Naive B cell (primary cell): Measurements from ENCODE around the gene ZFPL1. TPM values are rescaled to one million over a fixed set of nuclear protein-coding genes. Genes with fewer than 3 reads are reported as not detected.

Experiments used
- ATAC-seq, 2 donors: fragments of 150-1000 bp; cut with Tn5 transposase; 2 replicates each; pipeline ENCODE4 v1.10.0; 2021; ENCODE audit warnings: low read depth in 2 of 2, mild to moderate bottlenecking in 2 of 2, moderate library complexity in 2 of 2
- DNase-seq: peaks from one replicate; pipeline ENCODE4 v3.0.0; 2022
- H3K27ac Mint-ChIP-seq, 6 donors: one replicate each; pipeline ENCODE4 v1.8.0; 2020 to 2022; ENCODE audit warnings: mild to moderate bottlenecking in 6 of 6, mixed read lengths in 6 of 6, moderate library complexity in 5 of 6, inconsistent platforms in 2 of 6
- H3K27me3 Mint-ChIP-seq, 3 donors: one replicate each; pipeline ENCODE4 v1.8.0; 2021 to 2022; ENCODE audit warnings: mixed read lengths in 3 of 3, mild to moderate bottlenecking in 1 of 3
- H3K36me3 Mint-ChIP-seq, 2 donors: one replicate each; pipeline ENCODE4 v1.8.0; 2020 to 2022; ENCODE audit warnings: mixed read lengths in 2 of 2, inconsistent platforms in 1 of 2, mild to moderate bottlenecking in 1 of 2
- H3K4me1 Mint-ChIP-seq, 3 donors: one replicate each; pipeline ENCODE4 v1.8.0; 2020 to 2022; ENCODE audit warnings: mixed read lengths in 3 of 3, inconsistent platforms in 1 of 3, mild to moderate bottlenecking in 1 of 3, moderate library complexity in 1 of 3
- H3K4me3 Mint-ChIP-seq, 8 donors: one replicate each; pipeline ENCODE4 v1.8.0; 2020 to 2022; ENCODE audit warnings: mild to moderate bottlenecking in 8 of 8, mixed read lengths in 8 of 8, moderate library complexity in 8 of 8, inconsistent platforms in 2 of 8
- H3K9me3 Mint-ChIP-seq, 7 donors: one replicate each; pipeline ENCODE4 v1.8.0; 2020 to 2022; ENCODE audit warnings: mixed read lengths in 7 of 7, mild to moderate bottlenecking in 5 of 7, inconsistent platforms in 2 of 7, moderate library complexity in 1 of 7
- polyA plus RNA-seq, 6 donors: library from polyadenylated mRNA; unstranded; fragments of 300-500 nt; fragmentation: Illumina TruSeq; gene quantifications; one replicate each; pipeline ENCODE4 v1.2.3, GENCODE V29; 2021; ENCODE audit warnings: low read depth in 6 of 6

ZFPL1 gene
- polyA plus RNA-seq, 6 donors from 2014 or later = 30.0 to 37.4 (median 35.0) TPM

- no peak overlapping the region for H3K27ac Mint-ChIP-seq
These were observed 3.8 kb downstream of the ZFPL1 start for GRCh38 chr11:65087827-65088226.

GRCh38 chr11:65089621-65090020 lies 5.6 kb downstream of the ZFPL1 start:
- DNase-seq (no peak), ATAC-seq (no peak)
- no peaks in the 10 kb centered on the region for H3K27me3 Mint-ChIP-seq
- peaks cover 16 to 19% (median 18%) of the 10 kb centered on the region in 3 donors for H3K4me1 Mint-ChIP-seq
- no peaks in the 10 kb centered on the region for H3K9me3 Mint-ChIP-seq
- H3K36me3 Mint-ChIP-seq = peaks cover 10 to 19% of the 10 kb centered on the region in 2 donors
- H3K27ac Mint-ChIP-seq = no peak overlapping the region
- H3K4me3 Mint-ChIP-seq = peak overlapping the region in 1 of 8 donors; percentile 64

More at GRCh38 chr11:65087827-65088226, 3.8 kb downstream of the ZFPL1 start:
- peaks cover 10 to 19% of the 10 kb centered on the region in 2 donors for H3K36me3 Mint-ChIP-seq
- no peak for ATAC-seq
- no peak for DNase-seq
- H3K27me3 Mint-ChIP-seq = no peaks in the 10 kb centered on the region
- no peak overlapping the region for H3K4me3 Mint-ChIP-seq
- H3K9me3 Mint-ChIP-seq = no peaks in the 10 kb centered on the region
- H3K4me1 Mint-ChIP-seq = peaks cover 31 to 36% (median 33%) of the 10 kb centered on the region in 3 donors

- ATAC-seq = no peak
- no peak overlapping the region for H3K4me3 Mint-ChIP-seq
- DNase-seq = no peak
- H3K4me1 Mint-ChIP-seq = peaks cover 10 to 12% (median 11%) of the 10 kb centered on the region in 3 donors
- H3K9me3 Mint-ChIP-seq = no peaks in the 10 kb centered on the region
- peak overlapping the region in 1 of 6 donors; percentile 85 for H3K27ac Mint-ChIP-seq
- H3K36me3 Mint-ChIP-seq = peaks cover 10 to 15% of the 10 kb centered on the region in 2 donors
- H3K27me3 Mint-ChIP-seq = no peaks in the 10 kb centered on the region
These were observed 6.6 kb downstream of the ZFPL1 start for GRCh38 chr11:65090628-65091027.

GRCh38 chr11:65095427-65095826 lies 11.4 kb downstream of the ZFPL1 start:
- Mint-ChIP-seq H3K9me3 (no peaks in the 10 kb centered on the region), H3K4me3 (peak overlapping the region in 7 of 8 donors; percentile 81 to 96 (median 92))

GRCh38 chr11:65095974-65096806 lies 12.2 kb downstream of the ZFPL1 start, which contains the start of gene VPS51:
Gene VPS51, plus strand, starts transcription at chr11:65096214. Its CDS starts 37 bp downstream, at chr11:65096251.
- Mint-ChIP-seq H3K27me3 (no peaks in the 10 kb centered on the region), H3K27ac (peak within 1 kb of the TSS; percentile 88 to 98 (median 94)), H3K36me3 (no peaks in the 10 kb centered on the region), H3K4me3 (peak within 1 kb of the TSS; percentile 81 to 96 (median 94)), H3K4me1 (peaks cover 11 to 25% (median 17%) of the 10 kb centered on the region in 3 donors), H3K9me3 (no peaks in the 10 kb centered on the region)
- peak; percentile 87 to 94 for ATAC-seq
- DNase-seq = peak; percentile 80

More at GRCh38 chr11:65095427-65095826, 11.4 kb downstream of the ZFPL1 start:
- H3K4me1 Mint-ChIP-seq = peaks cover 11 to 25% (median 17%) of the 10 kb centered on the region in 3 donors
- ATAC-seq (no peak), DNase-seq (no peak)
- no peaks in the 10 kb centered on the region for H3K36me3 Mint-ChIP-seq
- peak overlapping the region in 4 of 6 donors; percentile 63 to 98 (median 91) for H3K27ac Mint-ChIP-seq
- H3K27me3 Mint-ChIP-seq = no peaks in the 10 kb centered on the region

- H3K36me3 Mint-ChIP-seq = no peaks in the 10 kb centered on the region
- ATAC-seq (no peak), DNase-seq (no peak)
- H3K27me3 Mint-ChIP-seq = no peaks in the 10 kb centered on the region
- peak overlapping the region; percentile 81 to 96 (median 94) for H3K4me3 Mint-ChIP-seq
- H3K9me3 Mint-ChIP-seq = no peaks in the 10 kb centered on the region
- peaks cover 11 to 25% (median 17%) of the 10 kb centered on the region in 3 donors for H3K4me1 Mint-ChIP-seq
- peak overlapping the region in 4 of 6 donors; percentile 60 to 97 (median 79) for H3K27ac Mint-ChIP-seq
These were observed 12.9 kb downstream of the ZFPL1 start for GRCh38 chr11:65096926-65097325.

- Mint-ChIP-seq H3K27me3 (no peaks in the 10 kb centered on the region), H3K36me3 (no peaks in the 10 kb centered on the region), H3K4me3 (no peak overlapping the region), H3K27ac (peak overlapping the region in 1 of 6 donors; percentile 29), H3K9me3 (no peaks in the 10 kb centered on the region), H3K4me1 (peaks cover 12 to 30% (median 23%) of the 10 kb centered on the region in 3 donors)
- ATAC-seq (no peak), DNase-seq (no peak)
These were observed 16.8 kb downstream of the ZFPL1 start for GRCh38 chr11:65100674-65101350.

- DNase-seq (no peak), ATAC-seq (no peak)
- Mint-ChIP-seq H3K27ac (no peak overlapping the region), H3K4me3 (peak overlapping the region in 2 of 8 donors; percentile 6 to 15), H3K36me3 (no peaks in the 10 kb centered on the region), H3K27me3 (no peaks in the 10 kb centered on the region), H3K4me1 (peaks cover 19 to 34% (median 28%) of the 10 kb centered on the region in 3 donors), H3K9me3 (no peaks in the 10 kb centered on the region)
These were observed 18.4 kb downstream of the ZFPL1 start for GRCh38 chr11:65102142-65103095.

GRCh38 chr11:65103476-65103875 lies 19.5 kb downstream of the ZFPL1 start:
- Mint-ChIP-seq H3K9me3 (no peaks in the 10 kb centered on the region), H3K27ac (peak overlapping the region in 1 of 6 donors; percentile 20), H3K4me1 (peaks cover 16 to 30% (median 25%) of the 10 kb centered on the region in 3 donors), H3K36me3 (no peaks in the 10 kb centered on the region), H3K4me3 (no peak overlapping the region), H3K27me3 (no peaks in the 10 kb centered on the region)
- no peak for ATAC-seq
- no peak for DNase-seq

GRCh38 chr11:65104628-65105027 lies 20.6 kb downstream of the ZFPL1 start:
- Mint-ChIP-seq H3K9me3 (no peaks in the 10 kb centered on the region), H3K27me3 (no peaks in the 10 kb centered on the region), H3K36me3 (no peaks in the 10 kb centered on the region), H3K27ac (peak overlapping the region in 2 of 6 donors; percentile 22 to 81), H3K4me1 (peaks cover 12 to 23% (median 16%) of the 10 kb centered on the region in 3 donors), H3K4me3 (no peak overlapping the region)
- DNase-seq (no peak), ATAC-seq (no peak)

GRCh38 chr11:65107078-65107477 lies 23.1 kb downstream of the ZFPL1 start:
- no peak for ATAC-seq

GRCh38 chr11:65107751-65108468 lies 23.9 kb downstream of the ZFPL1 start:
- H3K4me3 Mint-ChIP-seq = no peak overlapping the region
- DNase-seq = no peak
- no peak for ATAC-seq
- no peaks in the 10 kb centered on the region for H3K9me3 Mint-ChIP-seq
- peaks cover 34 to 42% (median 40%) of the 10 kb centered on the region in 3 donors for H3K4me1 Mint-ChIP-seq
- no peak overlapping the region for H3K27ac Mint-ChIP-seq
- no peaks in the 10 kb centered on the region for H3K27me3 Mint-ChIP-seq
- no peaks in the 10 kb centered on the region for H3K36me3 Mint-ChIP-seq

More at GRCh38 chr11:65107078-65107477, 23.1 kb downstream of the ZFPL1 start:
- Mint-ChIP-seq H3K27me3 (no peaks in the 10 kb centered on the region), H3K4me1 (peaks cover 29 to 45% (median 37%) of the 10 kb centered on the region in 3 donors), H3K9me3 (no peaks in the 10 kb centered on the region), H3K36me3 (no peaks in the 10 kb centered on the region), H3K4me3 (peak overlapping the region in 1 of 8 donors; percentile 49), H3K27ac (peak overlapping the region in 1 of 6 donors; percentile 52)
- DNase-seq = no peak
